PC-3 (cell line): ENCODE results near the gene PCBP1. TPM values are rescaled to one million over a fixed set of nuclear protein-coding genes. Genes with fewer than 3 reads are reported as not detected.
"Not testable (repeated sequence)": the region's sequence is repeated elsewhere in the genome, so short reads cannot be mapped to it uniquely, and the experiment has no call there.

ENCODE experiments used
- ATAC-seq: fragments of 200-7000 bp; cut with Tn5 transposase; 2 replicates; pipeline ENCODE4 v1.9.1; 2020; ENCODE audit warnings: mild to moderate bottlenecking, moderate library complexity
- BruUV-seq: library from RNA; stranded (reverse); fragments of 400-500 nt; replicated peaks from 2 replicates; lab custom pipeline; 2021; lab: Mats Ljungman, UMichigan
- CTCF ChIA-PET: fragments of 300-600 bp; sonication (Branson Sonifier 250); formaldehyde crosslinking; loops from one replicate; lab custom pipeline; 2022; ENCODE audit warnings: antibody characterized with exemption; lab: Charles Lee
- POLR2A ChIA-PET: fragments of 300-600 bp; sonication (Branson Sonifier 250); formaldehyde crosslinking; loops from one replicate; lab custom pipeline; 2022; ENCODE audit warnings: antibody characterized with exemption; ENCODE audit not compliant: unreplicated experiment; lab: Charles Lee
- DNase-seq: peaks from one replicate; pipeline ENCODE4 v3.0.0-alpha.2; 2015
- H2AFZ ChIP-seq: fragments of 300-600 bp; sonication (generic); 2 replicates; pipeline ENCODE4 v1.6.0; 2016; ENCODE audit warnings: antibody characterized with exemption, low read length
- H3F3A ChIP-seq: fragments of 300-600 bp; sonication (generic); one replicate; pipeline ENCODE4 v1.6.0; 2017; ENCODE audit warnings: antibody characterized with exemption, low read length, control low read depth, mild to moderate bottlenecking; ENCODE audit not compliant: unreplicated experiment
- H3K27ac ChIP-seq: fragments of 300-600 bp; sonication (generic); 2 replicates; pipeline ENCODE4 v1.5.1; 2016; ENCODE audit warnings: mild to moderate bottlenecking, low read length
- H3K27me3 ChIP-seq: fragments of 300-600 bp; sonication (generic); 2 replicates; pipeline ENCODE4 v1.6.1; 2016; ENCODE audit warnings: low read length, mixed read lengths
- H3K36me3 ChIP-seq: fragments of 300-600 bp; sonication (generic); 2 replicates; pipeline ENCODE4 v1.6.1; 2016; ENCODE audit warnings: low read depth, mixed run types, low read length, mixed read lengths
- H3K4me1 ChIP-seq: fragments of 300-600 bp; sonication (generic); 2 replicates; pipeline ENCODE4 v1.5.1; 2016; ENCODE audit warnings: low read length; ENCODE audit not compliant: insufficient read depth
- H3K4me2 ChIP-seq: fragments of 300-600 bp; sonication (generic); 2 replicates; pipeline ENCODE4 v1.6.0; 2016; ENCODE audit warnings: low read length
- H3K4me3 ChIP-seq: fragments of 300-600 bp; sonication (generic); 2 replicates; pipeline ENCODE4 v1.5.1; 2016; ENCODE audit warnings: mild to moderate bottlenecking, low read length, mixed read lengths
- H3K79me2 ChIP-seq: fragments of 300-600 bp; sonication (generic); 2 replicates; pipeline ENCODE4 v1.6.1; 2017; ENCODE audit warnings: low read length, mixed read lengths
- H3K9ac ChIP-seq: fragments of 300-600 bp; sonication (generic); 2 replicates; pipeline ENCODE4 v1.6.0; 2016; ENCODE audit warnings: mild to moderate bottlenecking, low read length
- H3K9me2 ChIP-seq: fragments of 300-600 bp; sonication (generic); replicated peaks from 2 replicates; pipeline ENCODE4 v1.6.1; 2016; ENCODE audit warnings: mixed run types, low read length, mixed read lengths
- H3K9me3 ChIP-seq: fragments of 300-600 bp; sonication (generic); 2 replicates; pipeline ENCODE4 v1.6.1; 2016; ENCODE audit warnings: low read length, mixed read lengths
- H4K20me1 ChIP-seq: fragments of 300-600 bp; sonication (generic); 2 replicates; pipeline ENCODE4 v1.6.1; 2016; ENCODE audit warnings: low read length, mixed read lengths
- CTCF ChIP-seq: fragments of 300-600 bp; sonication (generic); conservative IDR thresholded peaks from 2 replicates; pipeline ENCODE4 v1.5.1; 2017; ENCODE audit warnings: antibody characterized with exemption, low read depth, mild to moderate bottlenecking, low read length
- EZH2 ChIP-seq: fragments of 300-600 bp; sonication (generic); IDR thresholded peaks from one replicate; pipeline ENCODE4 v1.6.1; 2017; ENCODE audit warnings: antibody characterized with exemption, mild to moderate bottlenecking, low read length; ENCODE audit not compliant: unreplicated experiment
- EZH2phosphoT487 ChIP-seq: fragments of 300-600 bp; sonication (generic); IDR thresholded peaks from 2 replicates; pipeline ENCODE4 v1.6.1; 2018; ENCODE audit warnings: mild to moderate bottlenecking, antibody characterized with exemption, low read length, borderline replicate concordance
- intact Hi-C: fragments of 100-400 bp; cut with micrococcal nuclease; formaldehyde crosslinking; loops from 2 replicates; pipeline ENCODE4 v1.9.0; 2023
- total RNA-seq: library from RNA; depleted of rRNA; stranded (reverse); fragments of >200 nt; gene quantifications from 2 replicates; pipeline ENCODE4 v1.2.3, GENCODE V29; 2014

Gene PCBP1
- total RNA-seq, 1 experiment from 2014 or later: 39.2 TPM

GRCh38 chr2:70128005-70128404 is 40.7 kb downstream of the PCBP1 start:
- CTCF ChIA-PET: no interaction called here
- BruUV-seq: no TSS peak
- intact Hi-C loops: no loop called here

GRCh38 chr2:70131344-70132143 is 44.3 kb downstream of the PCBP1 start:
- H3K9me3 ChIP-seq, H3K9me2 ChIP-seq, ATAC-seq, H4K20me1 ChIP-seq, H3K79me2 ChIP-seq, DNase-seq, H3K36me3 ChIP-seq, H3K27me3 ChIP-seq, POLR2A ChIA-PET, H3K4me3 ChIP-seq, H3K27ac ChIP-seq, intact Hi-C loops, BruUV-seq, H3F3A ChIP-seq: not testable (repeated sequence)
- Histone ChIP-seq H3K4me1 (peaks cover 36% of the 10 kb centered on the region), H3K4me2 (peak overlapping the region; percentile 82), H2AFZ (peak overlapping the region; percentile 84), H3K9ac (peak overlapping the region; percentile 63; the same call in 1 of the 2 replicates)
- CTCF ChIA-PET: interaction anchor here (0.6 to 0.9 kb wide), 2 partner anchors 35 to 217 kb away, joined by 3 to 10 read pairs; partner anchors contain the start of gene MXD1

More at GRCh38 chr2:70128005-70128404, 40.7 kb downstream of the PCBP1 start:
- Histone ChIP-seq H3F3A (no peaks in the 10 kb centered on the region), H3K36me3 (no peaks in the 10 kb centered on the region), H3K9ac (no peak overlapping the region), H3K4me1 (peaks cover 36% of the 10 kb centered on the region), H3K4me3 (no peak overlapping the region), H3K27ac (no peak overlapping the region), H3K79me2 (no peaks in the 10 kb centered on the region), H3K9me3 (no peaks in the 10 kb centered on the region), H3K9me2 (no peaks in the 10 kb centered on the region), H3K4me2 (no peak overlapping the region), H3K27me3 (no peaks in the 10 kb centered on the region), H4K20me1 (no peaks in the 10 kb centered on the region), H2AFZ (no peak overlapping the region)
- POLR2A ChIA-PET: interaction anchor here (0.6 kb wide), 1 partner anchor 32 kb away, joined by 5 read pairs; no protein-coding TSS in a partner anchor
- DNase-seq (no peak), ATAC-seq (no peak)
- TF ChIP-seq CTCF (no peak), EZH2phosphoT487 (no peak), EZH2 (no peak)

- Histone ChIP-seq H3K9me2 (no peaks in the 10 kb centered on the region), H3K4me3 (peak overlapping the region; percentile 62), H3K4me1 (peaks cover 39% of the 10 kb centered on the region), H2AFZ (peak overlapping the region; percentile 84), H3K9me3 (no peaks in the 10 kb centered on the region), H4K20me1 (no peaks in the 10 kb centered on the region), H3K27ac (peak overlapping the region; percentile 67), H3K4me2 (peak overlapping the region; percentile 82), H3K79me2 (no peaks in the 10 kb centered on the region), H3K27me3 (no peaks in the 10 kb centered on the region), H3F3A (no peaks in the 10 kb centered on the region), H3K36me3 (no peaks in the 10 kb centered on the region), H3K9ac (peak overlapping the region; percentile 63)
- TF ChIP-seq EZH2phosphoT487 (no peak), EZH2 (no peak), CTCF (no peak)
- CTCF ChIA-PET: interaction anchor here (0.9 kb wide), 1 partner anchor 218 kb away, joined by 3 read pairs; the partner anchor contains the start of gene MXD1
- TSS peak; percentile 93 for BruUV-seq
- intact Hi-C loops: no loop called here
- DNase-seq (peak; percentile 52), ATAC-seq (peak; percentile 75)
- POLR2A ChIA-PET: interaction anchor here (0.5 to 1.1 kb wide), 5 partner anchors 10 to 219 kb away, joined by 4 to 7 read pairs (median 5); no protein-coding TSS in a partner anchor
These were observed 45.2 kb downstream of the PCBP1 start for GRCh38 chr2:70132244-70133126.
